MM.1S (cell line): ENCODE results near the gene KLHL18.

Source experiments
- DNase-seq: peaks from one replicate; pipeline ENCODE4 v3.0.0-alpha.2; 2015
- H2AFZ ChIP-seq: fragments of 300-600 bp; sonication (generic); 2 replicates; pipeline ENCODE4 v1.6.0; 2016; ENCODE audit warnings: antibody characterized with exemption, low read length
- H3F3A ChIP-seq: fragments of 300-600 bp; sonication (generic); 2 replicates; pipeline ENCODE4 v1.6.1; 2016; ENCODE audit warnings: mild to moderate bottlenecking, antibody characterized with exemption, low read length, moderate library complexity, mixed read lengths; ENCODE audit not compliant: insufficient read depth
- H3K27ac ChIP-seq: fragments of 300-600 bp; sonication (generic); 2 replicates; pipeline ENCODE4 v1.5.1; 2016; ENCODE audit warnings: mild to moderate bottlenecking, low read length
- H3K27me3 ChIP-seq: fragments of 300-600 bp; sonication (generic); replicated peaks from 2 replicates; pipeline ENCODE4 v1.6.0; 2016; ENCODE audit warnings: low read length; ENCODE audit not compliant: insufficient read depth
- H3K36me3 ChIP-seq: fragments of 300-600 bp; sonication (generic); replicated peaks from 2 replicates; pipeline ENCODE4 v1.6.1; 2016; ENCODE audit warnings: mild to moderate bottlenecking, low read length, mixed read lengths; ENCODE audit not compliant: insufficient read depth
- H3K4me1 ChIP-seq: fragments of 300-600 bp; sonication (generic); 2 replicates; pipeline ENCODE4 v1.6.1; 2016; ENCODE audit warnings: low read length, mixed read lengths
- H3K4me2 ChIP-seq: fragments of 300-600 bp; sonication (generic); 2 replicates; pipeline ENCODE4 v1.6.0; 2016; ENCODE audit warnings: low read depth, low read length
- H3K4me3 ChIP-seq: fragments of 300-600 bp; sonication (generic); 2 replicates; pipeline ENCODE4 v1.5.1; 2016; ENCODE audit warnings: low read length, mixed read lengths
- H3K79me2 ChIP-seq: fragments of 300-600 bp; sonication (generic); 2 replicates; pipeline ENCODE4 v1.6.1; 2016; ENCODE audit warnings: mixed run types, low read length, mixed read lengths
- H3K9ac ChIP-seq: fragments of 300-600 bp; sonication (generic); 2 replicates; pipeline ENCODE4 v1.6.1; 2016; ENCODE audit warnings: low read length, mixed read lengths
- H3K9me2 ChIP-seq: fragments of 300-600 bp; sonication (generic); replicated peaks from 2 replicates; pipeline ENCODE4 v1.6.1; 2016; ENCODE audit warnings: mild to moderate bottlenecking, low read length, mixed read lengths; ENCODE audit not compliant: insufficient read depth
- H3K9me3 ChIP-seq: fragments of 300-600 bp; sonication (generic); replicated peaks from 2 replicates; pipeline ENCODE4 v1.6.1; 2016; ENCODE audit warnings: mild to moderate bottlenecking, low read length, mixed read lengths; ENCODE audit not compliant: insufficient read depth
- H4K20me1 ChIP-seq: fragments of 300-600 bp; sonication (generic); 2 replicates; pipeline ENCODE4 v1.6.1; 2016; ENCODE audit warnings: mild to moderate bottlenecking, low read length, moderate library complexity, mixed read lengths; ENCODE audit not compliant: insufficient read depth
- CTCF ChIP-seq: fragments of 300-600 bp; sonication (generic); IDR thresholded peaks from 2 replicates; pipeline ENCODE4 v1.5.1; 2016; ENCODE audit warnings: antibody characterized with exemption, low read length, mixed read lengths
- EZH2 ChIP-seq: fragments of 300-600 bp; sonication (generic); optimal IDR thresholded peaks from 2 replicates; pipeline ENCODE3; 2017; ENCODE audit warnings: low read depth, mild to moderate bottlenecking, antibody characterized with exemption, low read length, mixed read lengths
- EZH2phosphoT487 ChIP-seq: fragments of 300-600 bp; sonication (generic); IDR thresholded peaks from 2 replicates; pipeline ENCODE4 v1.6.1; 2018; ENCODE audit warnings: antibody characterized with exemption, low read length

The KLHL18 gene

GRCh38 chr3:47384425-47384824, 101.7 kb downstream of the KLHL18 start:
- no peaks in the 10 kb centered on the region for H3K36me3 ChIP-seq
- peaks cover 4% of the 10 kb centered on the region; the same call in 1 of the 2 replicates for H3F3A ChIP-seq
- H3K9me2 ChIP-seq: no peaks in the 10 kb centered on the region
- H3K4me2 ChIP-seq: no peak overlapping the region
- peaks cover 10% of the 10 kb centered on the region; the same call in 1 of the 2 replicates for H4K20me1 ChIP-seq
- H3K79me2 ChIP-seq: peaks cover 95% of the 10 kb centered on the region
- TF ChIP-seq CTCF (no peak), EZH2 (no peak), EZH2phosphoT487 (no peak)
- no peaks in the 10 kb centered on the region for H3K9me3 ChIP-seq
- H3K27me3 ChIP-seq: no peaks in the 10 kb centered on the region
- no peak overlapping the region for H3K9ac ChIP-seq
- no peak for DNase-seq
- H3K27ac ChIP-seq: no peak overlapping the region
- no peak overlapping the region for H2AFZ ChIP-seq
- no peak overlapping the region for H3K4me3 ChIP-seq
- peaks cover 10% of the 10 kb centered on the region for H3K4me1 ChIP-seq

GRCh38 chr3:47385007-47385406, 102.3 kb downstream of the KLHL18 start:
- peaks cover 92% of the 10 kb centered on the region for H3K79me2 ChIP-seq
- no peak overlapping the region for H3K27ac ChIP-seq
- H3K4me2 ChIP-seq: no peak overlapping the region
- no peaks in the 10 kb centered on the region for H3K9me3 ChIP-seq
- H3K36me3 ChIP-seq: no peaks in the 10 kb centered on the region
- H3F3A ChIP-seq: peaks cover 4% of the 10 kb centered on the region; the same call in 1 of the 2 replicates
- H3K4me1 ChIP-seq: peaks cover 6% of the 10 kb centered on the region
- no peaks in the 10 kb centered on the region for H3K27me3 ChIP-seq
- H3K9ac ChIP-seq: no peak overlapping the region
- no peak overlapping the region for H3K4me3 ChIP-seq
- H3K9me2 ChIP-seq: no peaks in the 10 kb centered on the region
- H2AFZ ChIP-seq: no peak overlapping the region
- TF ChIP-seq EZH2phosphoT487 (no peak), EZH2 (no peak), CTCF (no peak)
- no peak for DNase-seq
- peaks cover 10% of the 10 kb centered on the region; the same call in 1 of the 2 replicates for H4K20me1 ChIP-seq

- Histone ChIP-seq H3K27ac (no peak overlapping the region), H3K4me2 (no peak overlapping the region), H3K27me3 (no peaks in the 10 kb centered on the region), H3K79me2 (peaks cover 96% of the 10 kb centered on the region), H3K9me2 (no peaks in the 10 kb centered on the region), H3F3A (peaks cover 4% of the 10 kb centered on the region; the same call in 1 of the 2 replicates), H4K20me1 (peaks cover 10% of the 10 kb centered on the region; the same call in 1 of the 2 replicates), H3K4me1 (peaks cover 6% of the 10 kb centered on the region), H3K36me3 (no peaks in the 10 kb centered on the region), H2AFZ (no peak overlapping the region), H3K9ac (no peak overlapping the region), H3K9me3 (no peaks in the 10 kb centered on the region), H3K4me3 (no peak overlapping the region)
- no peak for DNase-seq
- no peak for TF ChIP-seq EZH2
- no peak for TF ChIP-seq EZH2phosphoT487
- no peak for TF ChIP-seq CTCF
These were observed 103.1 kb downstream of the KLHL18 start for GRCh38 chr3:47385796-47386195.
